ENCODE measurements around the gene FXYD5.

FXYD5 gene

DNA sequence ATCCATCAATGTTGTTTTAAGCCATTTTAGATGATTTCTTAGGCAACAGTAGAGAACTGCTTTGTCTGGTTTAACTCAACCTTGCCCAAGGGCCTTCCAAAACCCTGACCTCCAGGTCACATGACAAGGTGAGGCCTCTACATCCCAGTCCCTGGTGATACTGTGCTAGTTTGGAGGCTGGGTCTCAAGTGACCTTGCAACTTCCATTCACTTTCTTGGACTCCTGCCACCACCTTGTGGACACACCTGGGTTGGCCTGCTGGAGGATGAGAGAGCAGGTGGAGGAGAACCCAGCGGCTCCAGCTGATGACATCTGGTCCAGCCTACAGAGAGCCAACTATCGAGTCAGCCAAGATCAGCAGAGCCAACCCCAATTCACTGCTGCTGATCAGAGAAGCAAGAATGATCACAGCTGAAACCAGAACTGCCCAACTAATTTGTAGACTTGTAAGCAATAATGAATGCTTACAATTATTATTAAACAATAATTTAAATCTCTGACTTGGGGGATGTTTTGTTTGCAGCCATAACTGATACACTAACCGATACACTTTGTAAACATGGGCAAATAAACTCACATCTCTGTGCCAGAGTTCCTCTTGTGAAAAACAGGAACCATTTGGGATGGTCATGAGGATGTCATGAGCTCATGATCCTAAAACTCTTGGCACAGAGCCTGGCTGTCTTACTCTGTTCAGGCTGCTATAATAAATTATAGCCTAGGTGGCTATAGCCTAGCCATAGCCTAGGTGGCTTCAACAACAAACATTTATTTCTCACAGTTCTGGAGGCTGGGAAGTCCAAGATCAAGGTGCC, 62.5 kb downstream of the FXYD5 start:
- peak; percentile 46 to 54 for DNase-seq

DNA sequence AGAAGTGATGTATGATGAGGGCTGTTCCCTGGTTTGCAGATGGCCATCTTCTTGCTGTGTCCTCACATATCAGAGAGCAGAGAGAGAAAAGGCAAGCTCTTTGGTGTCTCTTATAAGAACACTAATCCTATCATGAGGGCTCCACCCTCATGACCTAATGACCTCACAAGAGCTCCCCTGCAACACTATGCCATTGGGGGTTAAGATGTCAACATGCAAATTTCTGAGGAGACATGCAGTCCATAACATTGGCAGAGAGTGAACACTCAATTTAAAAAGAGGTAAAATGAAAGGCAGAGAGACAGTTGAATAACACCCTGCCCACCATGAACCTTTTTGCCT, 63.1 kb downstream of the FXYD5 start:
- no peak for DNase-seq

DNA sequence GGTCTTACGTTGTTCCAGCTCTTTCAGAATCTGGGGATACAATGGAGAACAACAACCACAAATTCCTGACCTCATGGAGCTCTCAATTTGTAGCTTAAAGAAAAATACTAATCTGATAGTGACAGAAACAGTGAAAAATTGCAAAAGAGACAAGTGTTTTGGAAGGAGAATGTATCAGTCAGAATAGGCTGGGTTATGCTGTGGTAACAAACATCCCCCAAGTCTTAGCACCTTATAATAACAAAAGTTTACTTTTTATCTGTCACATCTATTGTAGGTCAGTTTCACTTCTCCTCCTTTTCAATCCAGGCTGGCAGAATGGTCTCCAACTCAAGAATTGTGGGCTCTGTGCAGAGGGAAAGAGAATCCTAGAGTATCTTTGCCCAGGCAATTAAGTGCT, 64.5 kb downstream of the FXYD5 start:
- DNase-seq = no peak
